ENCODE results near the gene EMILIN2.

The EMILIN2 gene

GRCh38 chr18:2827061-2827460, 19.7 kb upstream of the EMILIN2 start:
- TF ChIP-seq GATA3 (IDR thresholded peaks at IDR 0.05; ENCODE audit: low read depth, low read length) (no peak), GATA2 (IDR thresholded peaks at IDR 0.05; ENCODE audit: low read depth, low read length) (no peak)

DNA sequence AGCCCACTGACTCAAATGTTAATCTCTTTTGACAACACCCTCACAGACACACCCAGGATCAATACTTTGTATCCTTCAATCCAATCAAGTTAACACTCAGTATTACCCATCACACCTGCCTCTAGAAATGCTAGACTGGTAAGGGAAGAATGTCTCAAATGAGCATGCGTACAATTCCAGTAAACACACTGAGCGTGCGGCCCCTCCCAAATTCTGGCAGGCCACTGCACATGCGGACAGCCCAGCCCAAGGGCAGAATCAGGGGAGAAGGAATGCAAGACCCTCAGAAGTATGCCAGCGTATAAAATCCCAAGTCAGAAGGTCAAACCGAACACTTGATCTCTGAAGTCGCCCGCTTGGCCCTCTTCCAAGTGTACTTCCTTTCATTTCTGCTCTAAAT, 7.6 kb upstream of the EMILIN2 start:
- no peak for TF ChIP-seq GATA2 (IDR thresholded peaks at IDR 0.05; ENCODE audit: low read depth, low read length)
- TF ChIP-seq GATA3 (IDR thresholded peaks at IDR 0.05; ENCODE audit: low read depth, low read length) = no peak

GRCh38 chr18:2840521-2840920, 6.3 kb upstream of the EMILIN2 start:
- TF ChIP-seq GATA3 (IDR thresholded peaks at IDR 0.05; ENCODE audit: low read depth, low read length) (no peak), GATA2 (IDR thresholded peaks at IDR 0.05; ENCODE audit: low read depth, low read length) (no peak)

DNA sequence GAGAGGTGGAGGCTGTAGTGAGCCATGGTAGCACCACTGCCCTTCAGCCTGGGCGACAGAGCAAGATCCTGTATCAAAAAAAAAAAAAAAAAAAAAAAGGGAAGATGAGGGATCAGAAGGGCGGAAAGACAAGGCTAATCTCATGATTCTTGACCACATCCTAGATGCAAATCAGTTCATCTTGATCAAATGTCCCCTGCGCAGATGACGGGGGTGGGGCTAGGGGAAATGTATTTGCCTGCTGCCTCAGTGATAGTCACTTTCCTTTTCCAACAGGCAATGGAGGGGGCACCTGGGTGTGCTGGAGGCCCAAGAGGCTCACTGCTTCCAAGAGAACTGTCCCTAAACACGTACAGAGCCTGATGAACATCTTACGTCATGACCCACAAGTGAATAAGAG, 3.7 kb upstream of the EMILIN2 start:
- TF ChIP-seq GATA3 (IDR thresholded peaks at IDR 0.05; ENCODE audit: low read depth, low read length) (no peak), GATA2 (IDR thresholded peaks at IDR 0.05; ENCODE audit: low read depth, low read length) (no peak)

GRCh38 chr18:2845172-2845571, 1.6 kb upstream of the EMILIN2 start:
- TF ChIP-seq GATA3 (IDR thresholded peaks at IDR 0.05; ENCODE audit: low read depth, low read length) = no peak
- no peak for TF ChIP-seq GATA2 (IDR thresholded peaks at IDR 0.05; ENCODE audit: low read depth, low read length)

DNA sequence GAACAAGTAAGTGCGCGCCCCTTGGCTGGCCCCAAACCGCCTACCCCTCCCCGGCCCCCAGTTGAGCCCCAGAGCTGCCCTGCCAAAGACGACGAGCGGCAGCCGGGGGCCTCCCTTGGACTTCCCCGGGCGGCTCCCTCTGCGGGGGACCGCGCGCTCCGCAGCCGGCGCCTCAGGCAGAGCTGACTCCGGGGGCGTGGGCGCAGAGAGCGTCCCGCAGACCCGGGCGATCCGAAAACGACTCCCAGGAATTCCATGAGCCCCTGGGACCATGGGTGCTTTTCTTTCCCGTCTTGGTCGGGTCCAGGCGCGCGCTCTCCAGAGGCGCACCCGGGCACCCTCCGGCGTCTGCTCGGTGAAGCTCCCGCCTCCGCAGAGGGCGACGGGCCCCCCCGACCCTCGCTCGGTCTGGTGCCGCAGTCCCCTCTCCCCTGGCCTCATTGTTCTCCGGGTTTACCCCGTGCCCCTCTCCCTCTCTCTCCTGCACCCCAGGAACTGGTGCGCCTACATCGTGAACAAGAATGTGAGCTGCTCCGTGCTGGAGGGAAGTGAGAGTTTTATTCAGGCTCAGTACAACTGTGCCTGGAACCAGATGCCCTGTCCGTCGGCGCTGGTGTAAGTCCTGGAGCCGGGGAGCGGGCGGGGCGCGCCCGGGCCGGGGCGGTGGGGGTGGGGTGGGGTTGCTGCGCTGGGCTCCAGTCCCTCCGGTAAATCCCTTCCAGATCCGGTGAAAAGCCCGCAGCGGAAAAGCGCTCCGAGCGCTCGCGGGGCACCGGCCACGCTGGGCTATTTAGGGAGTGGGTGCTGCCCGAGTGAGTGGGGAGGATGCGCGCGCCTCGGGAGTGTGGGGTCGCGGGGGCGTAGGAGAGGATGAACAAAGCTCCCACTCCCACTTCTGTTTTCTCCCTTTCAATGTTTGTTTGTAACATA, 776 bp downstream of the EMILIN2 start:
- no peak for TF ChIP-seq GATA2 (IDR thresholded peaks at IDR 0.05; ENCODE audit: low read depth, low read length)
- TF ChIP-seq GATA3 (IDR thresholded peaks at IDR 0.05; ENCODE audit: low read depth, low read length) = no peak

DNA sequence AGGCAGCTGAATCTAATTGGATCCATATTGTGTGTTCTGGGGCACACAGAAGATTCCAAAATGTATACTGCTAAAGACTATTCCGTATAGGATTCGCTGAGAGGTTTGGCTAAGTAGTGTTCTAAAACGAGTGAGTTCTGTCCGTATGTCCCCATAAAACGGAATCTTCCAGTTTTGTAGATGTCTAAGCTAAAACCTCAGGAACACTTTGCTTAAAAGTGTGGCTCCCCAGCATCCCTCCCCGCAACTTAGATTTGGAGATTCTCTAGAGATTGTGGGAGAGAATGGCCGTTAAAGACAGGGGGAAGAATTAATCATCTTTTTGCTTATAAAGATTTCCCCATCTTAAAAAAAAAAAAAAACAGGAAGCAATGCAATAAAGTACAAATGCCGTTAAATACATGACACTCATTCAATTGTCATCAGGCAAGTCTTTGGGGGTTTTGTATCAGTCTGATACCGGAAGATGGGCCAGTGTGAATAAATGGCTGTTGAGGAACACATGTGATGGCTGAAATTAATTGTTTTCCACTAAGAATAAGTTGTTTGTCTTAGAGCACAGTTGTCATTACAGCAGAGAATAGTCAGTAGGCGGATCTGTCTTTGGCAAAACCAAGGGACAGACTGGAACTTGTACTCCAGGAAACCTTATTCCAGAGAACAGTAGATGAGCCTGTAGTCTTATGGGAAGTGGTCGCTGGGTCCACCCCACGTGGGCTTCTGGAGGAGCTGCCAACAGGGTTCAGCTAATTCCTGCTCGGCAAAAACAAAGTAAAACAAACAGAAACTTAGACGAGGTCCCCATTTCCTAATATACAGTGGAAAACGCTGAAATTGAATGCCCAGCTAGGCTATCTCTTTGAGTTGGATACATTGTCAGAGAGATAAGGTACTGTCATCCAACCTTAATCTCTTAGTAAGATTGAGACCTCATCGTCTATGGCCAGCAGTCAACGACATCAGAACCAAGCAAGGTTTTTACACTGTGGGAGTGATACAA, 1.7 kb downstream of the EMILIN2 start:
- TF ChIP-seq GATA2 (IDR thresholded peaks at IDR 0.05; ENCODE audit: low read depth, low read length) (no peak), GATA3 (IDR thresholded peaks at IDR 0.05; ENCODE audit: low read depth, low read length) (no peak)

- TF ChIP-seq GATA3 (IDR thresholded peaks at IDR 0.05; ENCODE audit: low read depth, low read length) (no peak), GATA2 (IDR thresholded peaks at IDR 0.05; ENCODE audit: low read depth, low read length) (no peak)
Observed at GRCh38 chr18:2850816-2851215, 4.0 kb downstream of the EMILIN2 start.

DNA sequence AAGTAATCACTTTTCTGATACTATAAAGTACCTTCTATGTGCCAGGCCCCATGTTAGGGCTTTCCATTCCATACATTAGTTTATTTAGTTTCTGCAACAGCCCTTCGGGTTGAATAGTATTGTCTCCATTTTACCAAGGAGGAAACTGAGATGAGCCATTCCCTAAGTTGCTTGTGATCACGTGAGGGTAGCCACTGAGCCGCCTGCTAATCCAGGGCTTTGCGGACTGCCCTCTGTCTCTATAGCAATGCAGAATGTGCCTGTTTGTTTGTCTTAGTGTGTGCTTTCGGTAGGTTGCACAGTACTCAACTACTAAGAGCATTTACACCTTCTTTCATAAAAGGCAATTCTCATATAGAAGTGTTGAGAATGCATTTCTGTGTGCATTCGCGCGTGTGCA, 5.0 kb downstream of the EMILIN2 start:
- no peak for TF ChIP-seq GATA3 (IDR thresholded peaks at IDR 0.05; ENCODE audit: low read depth, low read length)
- TF ChIP-seq GATA2 (IDR thresholded peaks at IDR 0.05; ENCODE audit: low read depth, low read length) = no peak

- TF ChIP-seq GATA3 (IDR thresholded peaks at IDR 0.05; ENCODE audit: low read depth, low read length) (no peak), GATA2 (IDR thresholded peaks at IDR 0.05; ENCODE audit: low read depth, low read length) (no peak)
Observed at GRCh38 chr18:2853173-2853925, 6.5 kb downstream of the EMILIN2 start.

GRCh38 chr18:2853926-2854664, 7.3 kb downstream of the EMILIN2 start:
- TF ChIP-seq GATA2 (IDR thresholded peaks at IDR 0.05; ENCODE audit: low read depth, low read length) (no peak), GATA3 (IDR thresholded peaks at IDR 0.05; ENCODE audit: low read depth, low read length) (no peak)

GRCh38 chr18:2854875-2855274, 8.1 kb downstream of the EMILIN2 start:
- TF ChIP-seq GATA2 (IDR thresholded peaks at IDR 0.05; ENCODE audit: low read depth, low read length) (no peak), GATA3 (IDR thresholded peaks at IDR 0.05; ENCODE audit: low read depth, low read length) (no peak)
